Fibroblast of skin of left biceps (primary cell): ENCODE measurements around the gene PMVK.
A peak's percentile ranks its signal among the peaks of the same experiment; 100 is the strongest.
"Not testable (repeated sequence)": the region's sequence is repeated elsewhere in the genome, so short reads cannot be mapped to it uniquely, and the experiment has no call there.

ENCODE experiments used
- DNase-seq, 2 experiments: peaks; one replicate each; pipeline ENCODE4 v3.0.0-alpha.2; 2013; ENCODE audit warnings: low read depth in 2 of 2

Gene PMVK

GRCh38 chr1:154925335-154926170 is 11.0 kb downstream of the PMVK start:
- DNase-seq, result no peak

- no peak for DNase-seq
Measured at GRCh38 chr1:154923695-154924094, 12.8 kb downstream of the PMVK start.

GRCh38 chr1:154913273-154913672 is 23.2 kb downstream of the PMVK start:
- DNase-seq, result no peak

- DNase-seq, result no peak
Measured at GRCh38 chr1:154912755-154913154, 23.8 kb downstream of the PMVK start.

GRCh38 chr1:154911691-154912550 is 24.6 kb downstream of the PMVK start:
- no peak for DNase-seq

- DNase-seq, result no peak
Measured at GRCh38 chr1:154910851-154911250, 25.7 kb downstream of the PMVK start.

GRCh38 chr1:154908937-154909336 is 27.6 kb downstream of the PMVK start:
- DNase-seq, result no peak

GRCh38 chr1:154908129-154908528 is 28.4 kb downstream of the PMVK start:
- DNase-seq, result not testable (repeated sequence)

GRCh38 chr1:154906621-154907081 is 29.9 kb downstream of the PMVK start:
- DNase-seq, result no peak

GRCh38 chr1:154902938-154903566 is 33.5 kb downstream of the PMVK start:
- DNase-seq, result peak in 1 of 2 experiments; percentile 12

- no peak for DNase-seq
Measured at GRCh38 chr1:154901591-154901990, 34.9 kb downstream of the PMVK start.

GRCh38 chr1:154899041-154899440 is 37.5 kb downstream of the PMVK start:
- no peak for DNase-seq

GRCh38 chr1:154896771-154897286 is 39.7 kb downstream of the PMVK start:
- no peak for DNase-seq

GRCh38 chr1:154895798-154896197 is 40.7 kb downstream of the PMVK start:
- DNase-seq, result no peak

- no peak for DNase-seq
Measured at GRCh38 chr1:154891452-154891851, 45.1 kb downstream of the PMVK start.

- no peak for DNase-seq
Measured at GRCh38 chr1:154888757-154889156, 47.8 kb downstream of the PMVK start.

- DNase-seq, result no peak
Measured at GRCh38 chr1:154886281-154887015, 50.1 kb downstream of the PMVK start.

- no peak for DNase-seq
Measured at GRCh38 chr1:154884869-154885701, 51.4 kb downstream of the PMVK start.

GRCh38 chr1:154883919-154884868 is 52.3 kb downstream of the PMVK start:
- DNase-seq, result no peak
